HepG2 (cell line): ENCODE data around the gene ODAD4. TPM values are rescaled to one million over a fixed set of nuclear protein-coding genes. Genes with fewer than 3 reads are reported as not detected.

ENCODE experiments used
- ARID4A ChIP-seq: sonication (generic); formaldehyde crosslinking; IDR thresholded peaks from 2 replicates; pipeline ENCODE4 v1.5.0; 2020; ENCODE audit warnings: mild to moderate bottlenecking, missing genetic modification reagents, borderline replicate concordance
- CHCHD3 ChIP-seq: sonication (generic); formaldehyde crosslinking; IDR thresholded peaks from 2 replicates; pipeline ENCODE4 v1.8.0; 2022; ENCODE audit warnings: mild to moderate bottlenecking, missing genetic modification reagents, moderate library complexity
- DR1 ChIP-seq: sonication (generic); formaldehyde crosslinking; IDR thresholded peaks from 2 replicates; pipeline ENCODE4 v1.8.0; 2021; ENCODE audit warnings: mild to moderate bottlenecking, missing genetic modification reagents, inconsistent platforms
- MED8 ChIP-seq: sonication (generic); formaldehyde crosslinking; IDR thresholded peaks from 2 replicates; pipeline ENCODE4 v1.8.1; 2023; ENCODE audit warnings: mild to moderate bottlenecking, missing genetic modification reagents; ENCODE audit not compliant: insufficient replicate concordance
- SALL2 ChIP-seq: sonication (generic); formaldehyde crosslinking; IDR thresholded peaks from 2 replicates; pipeline ENCODE4 v1.8.1; 2023; ENCODE audit warnings: mild to moderate bottlenecking, missing genetic modification reagents, inconsistent platforms
- USF2 ChIP-seq, 2 experiments: sonication (generic) in 1 of 2; formaldehyde crosslinking in 1 of 2; IDR thresholded peaks; 2 replicates each; pipeline versions ENCODE4 v1.5.1 to v1.6.1; 2011 to 2020; ENCODE audit warnings: borderline replicate concordance in 1 of 2, low read depth in 1 of 2, low read length in 1 of 2, mild to moderate bottlenecking in 1 of 2, missing genetic modification reagents in 1 of 2, moderate library complexity in 1 of 2
- ZBTB25 ChIP-seq: IDR thresholded peaks from 2 replicates; pipeline ENCODE4 v1.6.1; 2018; ENCODE audit warnings: missing genetic modification reagents
- ZMYM4 ChIP-seq: sonication (generic); formaldehyde crosslinking; IDR thresholded peaks from 2 replicates; pipeline ENCODE4 v1.8.1; 2023; ENCODE audit warnings: mild to moderate bottlenecking, missing genetic modification reagents
- ZNF350 ChIP-seq: sonication (generic); formaldehyde crosslinking; IDR thresholded peaks from 2 replicates; pipeline ENCODE4 v1.4.0; 2020; ENCODE audit warnings: mild to moderate bottlenecking, low read depth, missing genetic modification reagents, borderline replicate concordance
- ZNF850 ChIP-seq: sonication (generic); formaldehyde crosslinking; conservative IDR thresholded peaks from 2 replicates; pipeline ENCODE4 v1.9.0; 2021; ENCODE audit warnings: mild to moderate bottlenecking, missing genetic modification reagents
- polyA plus RNA-seq, 8 experiments: library from polyadenylated mRNA; depleted of rRNA in 3 of 8; stranded (reverse) in 7 of 8; unstranded in 1 of 8; fragments of >200 nt; fragmentation: Illumina TruSeq in 4 of 8; extraction: Trizol in 4 of 8; gene quantifications; 2 replicates each; pipeline versions ENCODE4 v1.2.1 to v1.2.3, GENCODE V29; 2011 to 2016; ENCODE audit warnings: low read depth in 4 of 8, missing spikeins in 1 of 8, mixed read lengths in 1 of 8; ENCODE audit not compliant: insufficient read depth in 1 of 8
- total RNA-seq, 5 experiments: library from RNA; depleted of rRNA; stranded (reverse); fragments of >200 nt; fragmentation: Illumina TruSeq; extraction: Trizol; gene quantifications; 2 replicates each; pipeline ENCODE4 v1.2.3, GENCODE V29; 2016; ENCODE audit warnings: low read depth in 1 of 5
- TF ChIP-seq, protein P1 (sequence below): sonication (generic); formaldehyde crosslinking; IDR thresholded peaks from 2 replicates; pipeline ENCODE4 v1.8.1; 2023; ENCODE audit warnings: mild to moderate bottlenecking, missing genetic modification reagents
- TF ChIP-seq, protein P2 (sequence below): sonication (generic); formaldehyde crosslinking; IDR thresholded peaks from 2 replicates; pipeline ENCODE4 v1.4.0; 2020; ENCODE audit warnings: missing genetic modification reagents, borderline replicate concordance
- TF ChIP-seq, protein P3 (sequence below): sonication (generic); formaldehyde crosslinking; IDR thresholded peaks from 2 replicates; pipeline ENCODE4 v1.8.1; 2023; ENCODE audit warnings: mild to moderate bottlenecking, missing genetic modification reagents

Gene ODAD4
- total and polyA plus RNA-seq, 2 of the 13 experiments (the other 11 are each of a cell fraction or from before 2014, with no cell fraction given): 0.48 to 0.53 TPM

DNA sequence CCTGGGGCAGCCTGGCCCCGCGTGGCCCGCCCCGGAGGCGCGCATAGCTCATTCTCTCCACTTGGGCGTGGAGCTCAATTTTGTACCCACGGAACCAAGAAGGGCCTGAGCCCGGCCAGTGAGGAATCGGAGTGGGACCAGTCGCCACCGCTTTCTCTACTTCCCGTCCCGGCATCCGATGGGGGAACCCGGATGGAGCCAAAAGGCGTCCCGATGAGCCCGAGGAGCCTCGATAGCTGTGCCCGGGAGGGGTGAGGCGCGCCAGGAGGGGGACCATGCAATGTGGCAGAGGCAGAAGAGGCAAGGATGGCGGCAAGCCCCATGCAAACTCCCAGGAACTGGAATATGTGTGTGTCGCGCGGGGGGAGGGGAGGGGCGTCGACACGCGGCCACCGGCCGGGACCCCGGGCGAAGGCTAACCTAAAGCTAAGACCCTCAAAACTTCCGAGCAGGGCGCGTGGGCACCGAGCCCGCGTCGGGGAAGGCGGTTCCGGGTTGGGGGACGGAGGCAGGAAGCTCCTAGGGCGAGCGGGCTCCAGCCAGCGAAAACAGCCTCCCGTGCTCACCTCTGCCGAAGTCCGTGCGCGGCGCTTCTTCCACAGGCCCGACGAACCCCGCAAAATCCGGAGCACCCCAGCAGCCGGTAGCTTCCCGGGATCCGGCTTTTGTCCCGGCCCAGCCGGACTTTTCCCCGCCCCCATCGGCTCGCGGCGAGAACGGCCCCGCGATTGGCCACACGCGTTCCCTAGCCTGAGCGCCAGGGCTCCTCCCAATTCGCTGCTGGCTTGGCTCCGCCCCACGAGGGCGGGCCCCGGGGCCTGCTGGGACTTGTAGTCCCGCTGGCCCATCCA lies 11.9 kb upstream of the ODAD4 start, which contains the start of gene ACLY (continued):
- TF ChIP-seq, protein P1, sequence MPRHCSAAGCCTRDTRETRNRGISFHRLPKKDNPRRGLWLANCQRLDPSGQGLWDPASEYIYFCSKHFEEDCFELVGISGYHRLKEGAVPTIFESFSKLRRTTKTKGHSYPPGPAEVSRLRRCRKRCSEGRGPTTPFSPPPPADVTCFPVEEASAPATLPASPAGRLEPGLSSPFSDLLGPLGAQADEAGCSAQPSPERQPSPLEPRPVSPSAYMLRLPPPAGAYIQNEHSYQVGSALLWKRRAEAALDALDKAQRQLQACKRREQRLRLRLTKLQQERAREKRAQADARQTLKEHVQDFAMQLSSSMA (CRISPR knock-in tag): peak; percentile 38; the same call in 1 of the 2 replicates
- TF ChIP-seq ZNF350 (CRISPR knock-in tag): peak; percentile 22
- TF ChIP-seq ZMYM4 (CRISPR knock-in tag): peak; percentile 29; the same call in 1 of the 2 replicates
- TF ChIP-seq SALL2 (CRISPR knock-in tag): peak; percentile 45; the same call in 1 of the 2 replicates
- TF ChIP-seq MED8 (CRISPR knock-in tag): peak; percentile 80
- peak; percentile 89 for TF ChIP-seq ARID4A (CRISPR knock-in tag)
- TF ChIP-seq ZBTB25: 0 out of 2 replicates have a peak, but pooled peaks have one; percentile 5
- TF ChIP-seq DR1 (CRISPR knock-in tag): peak; percentile 99
- TF ChIP-seq ZNF850 (CRISPR knock-in tag): peak; percentile 85; the same call in 1 of the 2 replicates
- TF ChIP-seq CHCHD3 (CRISPR knock-in tag): peak; percentile 90; the same call in 1 of the 2 replicates
- TF ChIP-seq USF2 (IDR thresholded peaks at IDR 0.05; ENCODE audit: low read depth, low read length): no peak
- 0 out of 2 replicates have a peak, but pooled peaks have one; percentile 11 for TF ChIP-seq USF2 (CRISPR knock-in tag; IDR thresholded peaks at IDR 0.05; ENCODE audit: borderline replicate concordance)
- TF ChIP-seq, protein P2, sequence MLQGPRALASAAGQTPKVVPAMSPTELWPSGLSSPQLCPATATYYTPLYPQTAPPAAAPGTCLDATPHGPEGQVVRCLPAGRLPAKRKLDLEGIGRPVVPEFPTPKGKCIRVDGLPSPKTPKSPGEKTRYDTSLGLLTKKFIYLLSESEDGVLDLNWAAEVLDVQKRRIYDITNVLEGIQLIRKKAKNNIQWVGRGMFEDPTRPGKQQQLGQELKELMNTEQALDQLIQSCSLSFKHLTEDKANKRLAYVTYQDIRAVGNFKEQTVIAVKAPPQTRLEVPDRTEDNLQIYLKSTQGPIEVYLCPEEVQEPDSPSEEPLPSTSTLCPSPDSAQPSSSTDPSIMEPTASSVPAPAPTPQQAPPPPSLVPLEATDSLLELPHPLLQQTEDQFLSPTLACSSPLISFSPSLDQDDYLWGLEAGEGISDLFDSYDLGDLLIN (CRISPR knock-in tag): no peak
- TF ChIP-seq, protein P3, sequence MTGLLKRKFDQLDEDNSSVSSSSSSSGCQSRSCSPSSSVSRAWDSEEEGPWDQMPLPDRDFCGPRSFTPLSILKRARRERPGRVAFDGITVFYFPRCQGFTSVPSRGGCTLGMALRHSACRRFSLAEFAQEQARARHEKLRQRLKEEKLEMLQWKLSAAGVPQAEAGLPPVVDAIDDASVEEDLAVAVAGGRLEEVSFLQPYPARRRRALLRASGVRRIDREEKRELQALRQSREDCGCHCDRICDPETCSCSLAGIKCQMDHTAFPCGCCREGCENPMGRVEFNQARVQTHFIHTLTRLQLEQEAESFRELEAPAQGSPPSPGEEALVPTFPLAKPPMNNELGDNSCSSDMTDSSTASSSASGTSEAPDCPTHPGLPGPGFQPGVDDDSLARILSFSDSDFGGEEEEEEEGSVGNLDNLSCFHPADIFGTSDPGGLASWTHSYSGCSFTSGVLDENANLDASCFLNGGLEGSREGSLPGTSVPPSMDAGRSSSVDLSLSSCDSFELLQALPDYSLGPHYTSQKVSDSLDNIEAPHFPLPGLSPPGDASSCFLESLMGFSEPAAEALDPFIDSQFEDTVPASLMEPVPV (CRISPR knock-in tag): peak; percentile 86; the same call in 1 of the 2 replicates
